Mammary epithelial cell (primary cell): ENCODE measurements around the gene NCBP1.

Source experiments
- EZH2 ChIP-seq: IDR thresholded peaks from 2 replicates; pipeline ENCODE4 v1.6.1; 2012; ENCODE audit warnings: low read length, inconsistent platforms, borderline replicate concordance
- TF ChIP-seq, protein P1 (sequence below), 2 donors: IDR thresholded peaks in 1 of 2; conservative IDR thresholded peaks in 1 of 2; 2 replicates each; pipeline ENCODE4 v1.5.1; 2011 to 2012; ENCODE audit warnings: inconsistent platforms in 2 of 2, low read length in 2 of 2, mild to moderate bottlenecking in 2 of 2, control low read depth in 1 of 2, low read depth in 1 of 2; ENCODE audit not compliant: insufficient read depth in 1 of 2; ENCODE audit errors: extremely low read depth in 1 of 2

DNA sequence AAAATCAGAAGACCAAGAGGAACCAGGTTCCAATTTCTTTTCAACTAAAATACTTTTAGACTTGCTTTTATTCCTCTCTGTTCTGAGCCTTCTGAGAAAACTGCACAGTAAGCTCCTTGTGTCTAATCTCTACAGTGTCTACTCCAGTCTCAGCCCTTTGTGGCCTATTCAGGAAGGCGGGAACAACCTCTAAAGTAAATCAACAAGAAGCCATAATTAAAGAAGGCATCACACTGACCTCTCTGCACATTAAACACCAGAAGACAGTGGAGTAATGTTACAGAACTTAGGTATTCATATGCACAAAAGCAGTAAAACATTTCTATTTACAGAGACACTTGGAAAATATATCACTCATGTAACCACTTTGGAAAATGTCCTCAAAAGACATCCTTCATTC, 48.6 kb downstream of the NCBP1 start:
- TF ChIP-seq, protein P1, sequence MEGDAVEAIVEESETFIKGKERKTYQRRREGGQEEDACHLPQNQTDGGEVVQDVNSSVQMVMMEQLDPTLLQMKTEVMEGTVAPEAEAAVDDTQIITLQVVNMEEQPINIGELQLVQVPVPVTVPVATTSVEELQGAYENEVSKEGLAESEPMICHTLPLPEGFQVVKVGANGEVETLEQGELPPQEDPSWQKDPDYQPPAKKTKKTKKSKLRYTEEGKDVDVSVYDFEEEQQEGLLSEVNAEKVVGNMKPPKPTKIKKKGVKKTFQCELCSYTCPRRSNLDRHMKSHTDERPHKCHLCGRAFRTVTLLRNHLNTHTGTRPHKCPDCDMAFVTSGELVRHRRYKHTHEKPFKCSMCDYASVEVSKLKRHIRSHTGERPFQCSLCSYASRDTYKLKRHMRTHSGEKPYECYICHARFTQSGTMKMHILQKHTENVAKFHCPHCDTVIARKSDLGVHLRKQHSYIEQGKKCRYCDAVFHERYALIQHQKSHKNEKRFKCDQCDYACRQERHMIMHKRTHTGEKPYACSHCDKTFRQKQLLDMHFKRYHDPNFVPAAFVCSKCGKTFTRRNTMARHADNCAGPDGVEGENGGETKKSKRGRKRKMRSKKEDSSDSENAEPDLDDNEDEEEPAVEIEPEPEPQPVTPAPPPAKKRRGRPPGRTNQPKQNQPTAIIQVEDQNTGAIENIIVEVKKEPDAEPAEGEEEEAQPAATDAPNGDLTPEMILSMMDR (conservative IDR thresholded peaks at IDR 0.05 in 1 of 2, IDR thresholded peaks at IDR 0.05 in 1 of 2; ENCODE audit: extremely low read depth in 1 of 2, insufficient read depth in 1 of 2, low read depth in 1 of 2, low read length in 2 of 2): no peak
- no peak for TF ChIP-seq EZH2
